ENCODE measurements around the gene GCHFR. TPM values are rescaled to one million over a fixed set of nuclear protein-coding genes. Genes with fewer than 3 reads are reported as not detected.

GCHFR gene
- total and polyA plus RNA-seq, 2 of the 4 experiments (the other 2 are of a cell fraction) = 2.3 to 6.5 TPM

DNA sequence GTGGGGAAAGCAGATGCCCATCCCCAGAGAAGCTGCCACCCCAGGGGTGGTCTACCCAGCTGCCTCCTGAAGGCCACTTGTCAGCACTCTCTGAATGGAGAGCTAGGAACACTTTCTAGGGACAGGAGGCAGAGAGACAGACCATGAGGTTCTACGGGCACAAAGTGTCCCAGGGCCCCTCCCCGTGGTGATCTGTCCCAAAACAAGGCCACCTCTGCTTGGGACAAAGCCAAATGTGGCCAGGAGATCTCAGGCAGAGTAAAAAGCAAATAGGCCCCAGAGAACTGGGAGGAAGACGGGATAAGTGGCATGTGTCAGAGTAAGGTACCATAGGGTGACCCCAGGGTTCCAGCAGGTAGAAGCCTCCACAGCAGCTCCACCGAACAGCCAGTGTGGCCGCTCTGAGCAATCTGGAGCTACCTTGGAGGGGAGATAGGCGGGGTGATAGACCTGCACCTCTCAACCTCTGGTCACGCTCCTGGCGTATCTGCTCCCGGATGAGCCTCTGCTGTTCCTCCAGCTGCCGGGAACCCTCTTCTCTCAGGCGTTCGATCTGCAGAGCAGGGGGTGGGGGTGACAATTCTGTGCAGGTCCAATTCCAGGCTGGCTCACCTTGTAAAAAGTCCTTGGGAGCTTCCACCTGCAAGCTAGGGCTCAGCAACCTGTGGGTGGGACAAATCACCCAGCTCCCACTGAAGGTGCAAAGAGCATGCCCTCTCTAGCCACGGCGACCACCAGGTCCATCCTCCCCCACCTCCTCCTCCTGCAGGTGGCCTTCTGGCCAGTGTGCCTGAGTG lies 12.1 kb downstream of the GCHFR start:
- H3K18ac ChIP-seq (ENCODE audit: low read depth, low read length) = no peak overlapping the region
- peaks cover 0 to 7% of the 10 kb centered on the region in 2 experiments; a peak in 1 of 4 replicates for H3K79me1 ChIP-seq (ENCODE audit: low read depth in 1 of 2, low read length in 2 of 2)
- no peak overlapping the region for H3K9ac ChIP-seq (ENCODE audit: low read depth, low read length)
- no peak overlapping the region for H3K56ac ChIP-seq (ENCODE audit: extremely low read depth, insufficient read depth, low read length)
- no peak overlapping the region for H2AK9ac ChIP-seq (replicated peaks; ENCODE audit: low read depth, low read length, poor library complexity)
- ChIA-PET POLR2A (ENCODE audit: unreplicated experiment) (no interaction called here), CTCF (no interaction called here)
- no peak overlapping the region for H2BK20ac ChIP-seq (ENCODE audit: low read depth, low read length)
- peaks cover 62% of the 10 kb centered on the region for H3K36me3 ChIP-seq (ENCODE audit: control insufficient read depth, insufficient read depth, low read length)
- no peak overlapping the region for H3K4ac ChIP-seq (ENCODE audit: low read depth, low read length)
- H2BK5ac ChIP-seq (ENCODE audit: low read depth, low read length, poor library complexity, severe bottlenecking) = no peak overlapping the region
- dilution Hi-C loops (cut with HindIII; ENCODE audit: low sequenced_read_pairs, unreplicated experiment) (no loop called here), in situ Hi-C loops (cut with MboI; ENCODE audit: low sequenced_read_pairs) (no loop called here), intact Hi-C loops (cut with micrococcal nuclease) (no loop called here)
- no peak overlapping the region for H3K14ac ChIP-seq (replicated peaks; ENCODE audit: low read depth, low read length)
- no peaks in the 10 kb centered on the region for H3K27me3 ChIP-seq (ENCODE audit: control insufficient read depth, insufficient read depth, low read length)
- no peak overlapping the region for H2AK5ac ChIP-seq (ENCODE audit: low read depth, low read length)
- no peak overlapping the region for H2BK120ac ChIP-seq (ENCODE audit: low read depth, low read length)
- no TSS peak for BruUV-seq (replicated peaks)
- H4K5ac ChIP-seq (ENCODE audit: low read depth, low read length) = no peak overlapping the region
- 100% methylated on average over 5 of the region's 14 CpGs; no CpG with 5 or more reads in 1 of the 2 experiments for WGBS, 2 experiments (ENCODE audit: extremely low coverage in 2 of 2, insufficient read length in 1 of 2)
- DNase-seq (no peak), ATAC-seq (ENCODE audit: low read depth) (no peak)
- no peak overlapping the region for H3K4me3 ChIP-seq (ENCODE audit: insufficient read depth, low read depth, low read length)
- no peak overlapping the region for H2BK15ac ChIP-seq (ENCODE audit: low read depth, low read length)
- no peaks in the 10 kb centered on the region for H3K4me1 ChIP-seq (ENCODE audit: control insufficient read depth, insufficient read depth, low read length)
- no peak overlapping the region for H3K23ac ChIP-seq (ENCODE audit: low read depth, low read length)
- H4K91ac ChIP-seq (ENCODE audit: insufficient read depth, low read depth, low read length) = no peak overlapping the region
- no peaks in the 10 kb centered on the region for H3K9me3 ChIP-seq (ENCODE audit: control insufficient read depth, insufficient read depth, low read length)
- no peak overlapping the region for H4K8ac ChIP-seq (ENCODE audit: low read depth in 2 of 2, low read length in 2 of 2)
- H3K9me1 ChIP-seq (ENCODE audit: insufficient read depth, low read length) = no peaks in the 10 kb centered on the region
- H2AFZ ChIP-seq (replicated peaks; ENCODE audit: low read length, poor library complexity) = no peak overlapping the region
- no peak overlapping the region for H3K27ac ChIP-seq (ENCODE audit: insufficient read depth, low read length)
- H4K20me1 ChIP-seq (ENCODE audit: insufficient read depth, low read length) = peaks cover 3% of the 10 kb centered on the region; the same call in 1 of the 2 replicates
- H3K4me2 ChIP-seq (ENCODE audit: low read depth, low read length) = no peak overlapping the region
- TF ChIP-seq MAZ (IDR thresholded peaks at IDR 0.05; ENCODE audit: borderline replicate concordance, low read depth, low read length) = no peak
- TF ChIP-seq, protein P1, sequence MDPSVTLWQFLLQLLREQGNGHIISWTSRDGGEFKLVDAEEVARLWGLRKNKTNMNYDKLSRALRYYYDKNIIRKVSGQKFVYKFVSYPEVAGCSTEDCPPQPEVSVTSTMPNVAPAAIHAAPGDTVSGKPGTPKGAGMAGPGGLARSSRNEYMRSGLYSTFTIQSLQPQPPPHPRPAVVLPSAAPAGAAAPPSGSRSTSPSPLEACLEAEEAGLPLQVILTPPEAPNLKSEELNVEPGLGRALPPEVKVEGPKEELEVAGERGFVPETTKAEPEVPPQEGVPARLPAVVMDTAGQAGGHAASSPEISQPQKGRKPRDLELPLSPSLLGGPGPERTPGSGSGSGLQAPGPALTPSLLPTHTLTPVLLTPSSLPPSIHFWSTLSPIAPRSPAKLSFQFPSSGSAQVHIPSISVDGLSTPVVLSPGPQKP (IDR thresholded peaks at IDR 0.05; ENCODE audit: borderline replicate concordance, low read depth, low read length) = no peak
- TF ChIP-seq SMC3 (IDR thresholded peaks at IDR 0.05; ENCODE audit: low read depth, low read length) = no peak
- no peak for TF ChIP-seq CTCF (conservative IDR thresholded peaks at IDR 0.05; ENCODE audit: low read depth, low read length)
- TF ChIP-seq RAD21 (IDR thresholded peaks at IDR 0.05; ENCODE audit: low read length) = no peak
- TF ChIP-seq POLR2A (IDR thresholded peaks at IDR 0.05; ENCODE audit: low read depth, low read length) = no peak
- TF ChIP-seq MAFK (IDR thresholded peaks at IDR 0.05; ENCODE audit: low read depth, low read length) = no peak
- TF ChIP-seq USF2 (IDR thresholded peaks at IDR 0.05; ENCODE audit: low read depth, low read length) = no peak
- no peak for TF ChIP-seq BHLHE40 (IDR thresholded peaks at IDR 0.05; ENCODE audit: low read depth, low read length)
- no peak for TF ChIP-seq MXI1 (IDR thresholded peaks at IDR 0.05; ENCODE audit: borderline replicate concordance, low read depth, low read length)
- no peak for TF ChIP-seq RCOR1 (IDR thresholded peaks at IDR 0.05; ENCODE audit: insufficient replicate concordance, low read length)
- TF ChIP-seq RFX5 (IDR thresholded peaks at IDR 0.05; ENCODE audit: low read depth, low read length) = no peak
- TF ChIP-seq NFE2L2 (IDR thresholded peaks at IDR 0.05; ENCODE audit: low read depth, low read length) = no peak
- TF ChIP-seq FOS (IDR thresholded peaks at IDR 0.05; ENCODE audit: low read depth, low read length) = no peak
- no peak for TF ChIP-seq CHD1 (IDR thresholded peaks at IDR 0.05; ENCODE audit: low read depth, low read length)
- TF ChIP-seq CEBPB (IDR thresholded peaks at IDR 0.05; ENCODE audit: low read depth, low read length) = no peak

Data from IMR-90 (cell line).